ENCODE data around the gene S100A14.

DNA sequence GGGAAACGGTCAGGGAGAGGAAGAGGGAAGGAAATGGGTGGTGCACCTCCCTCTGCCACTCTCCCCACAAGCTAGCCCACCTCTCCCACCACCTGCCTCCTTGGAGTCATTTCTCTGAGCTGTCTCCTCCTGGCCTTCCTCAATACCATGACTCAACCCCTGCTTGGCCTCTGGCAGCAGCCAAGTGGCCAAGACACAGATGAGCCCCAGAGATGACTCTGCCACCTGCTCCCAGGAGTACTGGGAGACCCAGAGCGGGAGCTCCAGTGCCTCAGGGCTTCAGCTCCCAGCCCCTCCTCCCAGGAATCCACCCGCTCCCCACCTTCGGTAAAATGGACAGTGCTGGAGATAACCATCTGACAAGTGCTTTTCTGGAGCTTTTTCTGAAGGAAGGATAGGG, 5.8 kb downstream of the S100A14 start:
- TF ChIP-seq, protein P1, sequence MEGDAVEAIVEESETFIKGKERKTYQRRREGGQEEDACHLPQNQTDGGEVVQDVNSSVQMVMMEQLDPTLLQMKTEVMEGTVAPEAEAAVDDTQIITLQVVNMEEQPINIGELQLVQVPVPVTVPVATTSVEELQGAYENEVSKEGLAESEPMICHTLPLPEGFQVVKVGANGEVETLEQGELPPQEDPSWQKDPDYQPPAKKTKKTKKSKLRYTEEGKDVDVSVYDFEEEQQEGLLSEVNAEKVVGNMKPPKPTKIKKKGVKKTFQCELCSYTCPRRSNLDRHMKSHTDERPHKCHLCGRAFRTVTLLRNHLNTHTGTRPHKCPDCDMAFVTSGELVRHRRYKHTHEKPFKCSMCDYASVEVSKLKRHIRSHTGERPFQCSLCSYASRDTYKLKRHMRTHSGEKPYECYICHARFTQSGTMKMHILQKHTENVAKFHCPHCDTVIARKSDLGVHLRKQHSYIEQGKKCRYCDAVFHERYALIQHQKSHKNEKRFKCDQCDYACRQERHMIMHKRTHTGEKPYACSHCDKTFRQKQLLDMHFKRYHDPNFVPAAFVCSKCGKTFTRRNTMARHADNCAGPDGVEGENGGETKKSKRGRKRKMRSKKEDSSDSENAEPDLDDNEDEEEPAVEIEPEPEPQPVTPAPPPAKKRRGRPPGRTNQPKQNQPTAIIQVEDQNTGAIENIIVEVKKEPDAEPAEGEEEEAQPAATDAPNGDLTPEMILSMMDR (conservative IDR thresholded peaks at IDR 0.05; ENCODE audit: low read depth, low read length), result no peak
- TF ChIP-seq RAD21 (IDR thresholded peaks at IDR 0.05; ENCODE audit: low read length) (no peak), POLR2A (IDR thresholded peaks at IDR 0.05; ENCODE audit: low read depth, low read length) (no peak), SMC3 (IDR thresholded peaks at IDR 0.05; ENCODE audit: low read depth, low read length) (no peak), CEBPB (IDR thresholded peaks at IDR 0.05; ENCODE audit: low read depth, low read length) (no peak), MAFK (IDR thresholded peaks at IDR 0.05; ENCODE audit: low read depth, low read length) (no peak), RFX5 (IDR thresholded peaks at IDR 0.05; ENCODE audit: low read depth, low read length) (no peak), BHLHE40 (IDR thresholded peaks at IDR 0.05; ENCODE audit: low read depth, low read length) (no peak), MXI1 (IDR thresholded peaks at IDR 0.05; ENCODE audit: borderline replicate concordance, low read depth, low read length) (no peak), CHD1 (IDR thresholded peaks at IDR 0.05; ENCODE audit: low read depth, low read length) (no peak), FOS (IDR thresholded peaks at IDR 0.05; ENCODE audit: low read depth, low read length) (no peak)
- TF ChIP-seq, protein P2, sequence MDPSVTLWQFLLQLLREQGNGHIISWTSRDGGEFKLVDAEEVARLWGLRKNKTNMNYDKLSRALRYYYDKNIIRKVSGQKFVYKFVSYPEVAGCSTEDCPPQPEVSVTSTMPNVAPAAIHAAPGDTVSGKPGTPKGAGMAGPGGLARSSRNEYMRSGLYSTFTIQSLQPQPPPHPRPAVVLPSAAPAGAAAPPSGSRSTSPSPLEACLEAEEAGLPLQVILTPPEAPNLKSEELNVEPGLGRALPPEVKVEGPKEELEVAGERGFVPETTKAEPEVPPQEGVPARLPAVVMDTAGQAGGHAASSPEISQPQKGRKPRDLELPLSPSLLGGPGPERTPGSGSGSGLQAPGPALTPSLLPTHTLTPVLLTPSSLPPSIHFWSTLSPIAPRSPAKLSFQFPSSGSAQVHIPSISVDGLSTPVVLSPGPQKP (IDR thresholded peaks at IDR 0.05; ENCODE audit: borderline replicate concordance, low read depth, low read length), result no peak
- TF ChIP-seq, protein P3, sequence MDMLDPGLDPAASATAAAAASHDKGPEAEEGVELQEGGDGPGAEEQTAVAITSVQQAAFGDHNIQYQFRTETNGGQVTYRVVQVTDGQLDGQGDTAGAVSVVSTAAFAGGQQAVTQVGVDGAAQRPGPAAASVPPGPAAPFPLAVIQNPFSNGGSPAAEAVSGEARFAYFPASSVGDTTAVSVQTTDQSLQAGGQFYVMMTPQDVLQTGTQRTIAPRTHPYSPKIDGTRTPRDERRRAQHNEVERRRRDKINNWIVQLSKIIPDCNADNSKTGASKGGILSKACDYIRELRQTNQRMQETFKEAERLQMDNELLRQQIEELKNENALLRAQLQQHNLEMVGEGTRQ (IDR thresholded peaks at IDR 0.05; ENCODE audit: low read depth, low read length), result no peak
